WERI-Rb-1 (cell line): Measurements from ENCODE around the gene HRCT1.
"Not testable (repeated sequence)": the region's sequence is repeated elsewhere in the genome, so short reads cannot be mapped to it uniquely, and the experiment has no call there.

Source experiments
- DNase-seq: peaks from one replicate; pipeline ENCODE4 v3.0.0-alpha.2; 2020
- H3K27ac ChIP-seq: fragments of 250-450 bp; sonication (Bioruptor Pico); 2 replicates; pipeline ENCODE4 v1.5.1; 2020; ENCODE audit warnings: mild to moderate bottlenecking, moderate library complexity
- H3K27me3 ChIP-seq: fragments of 250-450 bp; sonication (Bioruptor Pico); 2 replicates; pipeline ENCODE4 v1.5.1; 2021; ENCODE audit warnings: mild to moderate bottlenecking, low read depth, moderate library complexity; ENCODE audit not compliant: insufficient read depth, severe bottlenecking
- H3K36me3 ChIP-seq: fragments of 250-450 bp; sonication (Bioruptor Pico); 2 replicates; pipeline ENCODE4 v1.5.1; 2020; ENCODE audit warnings: mild to moderate bottlenecking, moderate library complexity
- H3K4me3 ChIP-seq: 2 replicates; pipeline ENCODE4 v1.5.1; 2011; ENCODE audit warnings: low read depth, mild to moderate bottlenecking, control low read depth, low read length
- H3K9me3 ChIP-seq: fragments of 250-450 bp; sonication (Bioruptor Pico); 2 replicates; pipeline ENCODE4 v1.5.1; 2021; ENCODE audit warnings: mild to moderate bottlenecking, moderate library complexity; ENCODE audit not compliant: severe bottlenecking
- CTCF ChIP-seq: IDR thresholded peaks from 2 replicates; pipeline ENCODE4 v1.5.1; 2011; ENCODE audit warnings: low read depth, mild to moderate bottlenecking, control low read depth, inconsistent platforms, low read length

HRCT1 gene

GRCh38 chr9:35932735-35933134 is 26.7 kb downstream of the HRCT1 start:
- Histone ChIP-seq H3K9me3 (no peaks in the 10 kb centered on the region), H3K36me3 (no peaks in the 10 kb centered on the region), H3K27me3 (no peaks in the 10 kb centered on the region), H3K4me3 (no peak overlapping the region), H3K27ac (no peak overlapping the region)
- no peak for DNase-seq
- TF ChIP-seq CTCF, result no peak

- no peaks in the 10 kb centered on the region for H3K9me3 ChIP-seq
- no peak for TF ChIP-seq CTCF
- H3K4me3 ChIP-seq, result no peak overlapping the region
- H3K27me3 ChIP-seq, result no peaks in the 10 kb centered on the region
- peak overlapping the region; percentile 12; the same call in 1 of the 2 replicates for H3K27ac ChIP-seq
- DNase-seq, result no peak
- H3K36me3 ChIP-seq, result no peaks in the 10 kb centered on the region
These were observed 27.6 kb downstream of the HRCT1 start for GRCh38 chr9:35933550-35934067.

GRCh38 chr9:35934069-35934468 is 28.1 kb downstream of the HRCT1 start:
- H3K27me3 ChIP-seq, H3K4me3 ChIP-seq, H3K9me3 ChIP-seq, H3K36me3 ChIP-seq, DNase-seq, H3K27ac ChIP-seq: not testable (repeated sequence)

- TF ChIP-seq CTCF, result no peak
- Histone ChIP-seq H3K27ac (no peak overlapping the region), H3K4me3 (no peak overlapping the region), H3K36me3 (no peaks in the 10 kb centered on the region), H3K9me3 (no peaks in the 10 kb centered on the region), H3K27me3 (no peaks in the 10 kb centered on the region)
- no peak for DNase-seq
These were observed 29.3 kb downstream of the HRCT1 start for GRCh38 chr9:35935261-35935660.

GRCh38 chr9:35935755-35936509 is 29.9 kb downstream of the HRCT1 start:
- no peak for TF ChIP-seq CTCF
- H3K27ac ChIP-seq, result no peak overlapping the region
- no peak for DNase-seq
- no peak overlapping the region for H3K4me3 ChIP-seq
- no peaks in the 10 kb centered on the region for H3K36me3 ChIP-seq
- H3K9me3 ChIP-seq, result no peaks in the 10 kb centered on the region
- H3K27me3 ChIP-seq, result no peaks in the 10 kb centered on the region

GRCh38 chr9:35937227-35937626 is 31.2 kb downstream of the HRCT1 start:
- no peak overlapping the region for H3K4me3 ChIP-seq
- H3K27me3 ChIP-seq, result no peaks in the 10 kb centered on the region
- no peaks in the 10 kb centered on the region for H3K36me3 ChIP-seq
- no peaks in the 10 kb centered on the region for H3K9me3 ChIP-seq
- DNase-seq, result no peak
- TF ChIP-seq CTCF, result no peak
- no peak overlapping the region for H3K27ac ChIP-seq
